GM12891 (cell line): Measurements from ENCODE around the gene ECSCR.

Experiments
- PAX5 ChIP-seq: IDR thresholded peaks from 2 replicates; pipeline ENCODE4 v1.6.1; 2011; ENCODE audit warnings: low read length, moderate library complexity, mild to moderate bottlenecking; ENCODE audit not compliant: insufficient read depth, severe bottlenecking
- POLR2A ChIP-seq: IDR thresholded peaks from 2 replicates; pipeline ENCODE4 v1.6.1; 2011; ENCODE audit warnings: low read depth, low read length, control low read depth
- POLR2AphosphoS5 ChIP-seq: IDR thresholded peaks from 2 replicates; pipeline ENCODE4 v1.6.1; 2011; ENCODE audit warnings: low read depth, low read length, control low read depth
- POU2F2 ChIP-seq: IDR thresholded peaks from 2 replicates; pipeline ENCODE4 v1.6.1; 2011; ENCODE audit warnings: low read depth, mild to moderate bottlenecking, control low read depth, low read length, moderate library complexity
- SPI1 ChIP-seq: IDR thresholded peaks from 2 replicates; pipeline ENCODE4 v1.6.1; 2011; ENCODE audit warnings: low read depth, low read length, control low read depth
- TAF1 ChIP-seq: IDR thresholded peaks from 2 replicates; pipeline ENCODE4 v1.6.1; 2011; ENCODE audit warnings: low read depth, low read length, control low read depth

DNA sequence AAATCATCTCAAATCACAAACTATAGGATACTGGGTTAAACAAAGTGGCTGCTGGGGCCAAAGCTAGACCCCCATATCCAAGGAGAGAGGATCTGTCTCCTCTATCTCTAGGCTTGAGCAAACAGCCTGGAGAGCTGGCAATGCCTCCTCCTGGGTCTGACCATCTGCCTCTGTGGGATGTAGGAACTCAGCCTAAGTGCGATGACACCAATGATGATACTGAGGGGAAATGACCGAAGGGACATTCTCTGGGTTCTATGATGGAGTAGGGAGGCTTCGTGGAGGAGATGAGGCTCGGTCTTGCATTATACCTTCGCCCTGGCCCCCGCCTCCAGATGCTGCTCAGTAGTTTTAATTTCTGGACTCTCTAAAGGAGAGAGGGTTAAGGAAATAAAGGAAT is 49.4 kb downstream of the ECSCR start:
- no peak for TF ChIP-seq POLR2AphosphoS5
- no peak for TF ChIP-seq TAF1
- TF ChIP-seq POLR2A: no peak
- no peak for TF ChIP-seq SPI1
- TF ChIP-seq PAX5: no peak
- TF ChIP-seq POU2F2: no peak
